DMS114 treated with DMSO at 0.1 percent for 48 hours (cell line): ENCODE measurements around the gene RASGRF1.
A peak's percentile ranks its signal among the peaks of the same experiment; 100 is the strongest.

Source experiments
- DNase-seq: peaks from one replicate; lab custom pipeline; 2025; ENCODE audit not compliant: unreplicated experiment; lab: John Stamatoyannopoulos, UW

The RASGRF1 gene

DNA sequence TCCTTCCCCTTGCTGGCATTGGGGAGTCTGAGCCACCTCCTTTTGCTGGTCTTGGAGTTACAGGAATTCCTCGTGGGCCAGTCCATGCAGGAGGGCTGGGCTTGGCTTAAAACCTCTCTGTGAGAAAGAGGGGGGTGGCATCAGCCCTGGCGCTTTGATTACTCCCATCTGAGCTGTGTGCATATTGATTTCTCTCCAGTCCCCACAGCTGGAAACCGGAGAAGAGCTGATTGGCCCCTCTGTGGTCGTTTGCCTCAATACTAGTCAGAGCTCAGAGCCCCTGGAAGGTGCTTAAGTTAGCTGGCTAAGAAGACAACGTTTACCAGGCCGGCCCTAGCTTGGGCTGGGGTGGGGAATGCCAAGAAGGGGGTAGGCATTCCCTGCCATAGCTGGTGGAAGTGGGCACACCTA lies 4.0 kb upstream of the RASGRF1 start:
- no peak for DNase-seq

DNA sequence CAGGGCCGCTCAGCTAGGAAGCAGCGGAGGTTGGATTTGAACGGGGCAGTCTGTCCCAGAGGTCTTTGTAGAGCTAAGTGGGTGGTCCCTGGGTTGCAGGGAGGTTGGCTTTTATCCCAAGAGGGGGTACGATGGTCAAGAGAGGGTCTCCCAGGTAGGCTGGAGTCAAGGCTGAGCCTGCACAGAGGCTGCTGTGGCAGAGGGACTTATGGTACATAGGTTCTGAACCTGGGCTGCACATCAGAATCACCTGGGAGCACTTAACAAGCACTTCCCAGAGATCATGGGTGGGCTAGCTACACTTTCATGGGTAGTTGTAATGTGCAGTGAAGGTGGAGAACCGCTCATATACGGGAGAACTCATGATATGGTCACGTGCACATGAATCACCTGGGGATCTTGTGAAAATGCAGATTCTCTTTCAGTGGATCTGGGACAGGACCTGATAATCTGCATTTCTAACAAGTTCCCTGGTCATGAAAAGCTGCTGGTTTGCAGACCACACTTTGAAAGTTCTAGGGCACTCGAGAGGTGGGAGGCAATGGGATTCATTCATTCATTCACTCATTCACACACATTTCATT lies 2.9 kb upstream of the RASGRF1 start:
- no peak for DNase-seq

DNA sequence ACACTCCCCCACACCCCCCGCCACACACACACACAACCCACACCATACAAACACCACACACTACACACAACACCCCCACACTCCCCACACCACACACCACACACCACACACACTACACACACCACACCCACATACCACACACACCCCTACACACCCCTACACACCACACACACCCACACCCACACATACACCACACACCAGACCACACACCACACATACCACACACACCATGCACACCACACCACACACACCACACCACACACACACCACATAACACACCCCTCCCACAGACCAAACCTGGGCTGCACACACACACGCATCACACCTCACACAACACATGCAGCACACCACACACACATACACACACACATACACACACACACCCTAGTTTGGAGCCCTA lies 1.8 kb upstream of the RASGRF1 start:
- no peak for DNase-seq

DNA sequence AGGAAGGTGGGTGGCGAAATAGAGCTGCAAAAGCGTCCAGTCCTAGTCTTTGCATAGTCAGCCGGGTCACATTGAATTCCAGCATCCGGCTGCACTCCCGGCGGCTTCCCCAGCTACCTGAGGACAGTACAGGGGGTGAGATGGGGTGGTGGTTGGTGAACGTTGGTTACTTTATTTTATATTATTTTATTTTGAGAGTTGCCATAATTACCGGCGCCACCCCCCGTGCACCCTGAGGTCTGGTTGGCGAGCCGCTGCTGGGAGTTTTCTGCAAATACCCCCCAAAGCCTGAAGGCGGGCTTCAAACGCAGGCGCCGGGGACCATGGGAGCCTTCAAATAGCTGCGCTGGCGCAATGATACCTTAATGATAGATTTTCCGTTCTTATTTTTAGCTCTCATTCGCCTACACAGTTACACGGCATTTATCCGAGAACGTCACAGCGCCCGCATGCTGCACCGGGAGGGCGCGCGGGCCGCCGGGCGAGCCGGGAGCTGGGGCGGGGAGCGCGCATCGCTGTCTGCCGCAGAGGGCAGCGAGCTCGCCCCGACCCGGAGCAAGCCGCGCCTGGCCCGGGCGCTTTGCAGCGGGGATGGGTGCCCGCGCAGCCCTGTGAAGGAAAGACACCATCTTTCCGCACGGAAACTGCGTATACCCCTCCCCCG lies 756 bp upstream of the RASGRF1 start:
- DNase-seq, result peak; percentile 33

DNA sequence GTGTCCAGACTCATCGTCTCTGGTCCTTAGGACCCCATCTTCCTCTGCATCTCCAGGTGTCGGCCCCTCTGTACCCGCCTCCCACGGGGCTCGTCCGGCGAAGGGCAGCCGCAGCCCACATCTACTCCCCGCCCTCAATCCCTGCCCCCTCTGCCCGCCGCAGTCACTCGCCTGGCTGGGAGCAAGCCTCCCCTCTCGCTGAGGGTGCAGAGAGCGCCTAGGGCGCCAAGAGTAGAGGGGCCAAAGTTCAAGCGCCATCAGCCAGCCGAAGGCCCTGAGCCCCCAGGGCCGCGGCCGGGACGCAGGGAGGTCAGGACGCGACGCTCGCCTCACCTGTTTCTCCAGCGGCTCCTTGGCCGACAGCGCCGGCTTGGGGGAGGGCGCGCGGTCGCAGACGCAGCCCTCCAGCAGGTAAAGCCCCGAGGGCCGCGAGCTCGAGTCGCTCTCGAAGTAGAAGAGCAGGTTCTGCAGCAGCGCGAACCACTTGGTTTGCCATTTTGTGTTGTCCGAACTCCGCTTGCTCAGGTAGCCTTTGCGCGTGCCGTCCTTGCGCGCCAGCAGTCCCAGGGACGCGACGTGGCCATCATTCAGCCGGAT lies 592 bp downstream of the RASGRF1 start:
- DNase-seq, result no peak

DNA sequence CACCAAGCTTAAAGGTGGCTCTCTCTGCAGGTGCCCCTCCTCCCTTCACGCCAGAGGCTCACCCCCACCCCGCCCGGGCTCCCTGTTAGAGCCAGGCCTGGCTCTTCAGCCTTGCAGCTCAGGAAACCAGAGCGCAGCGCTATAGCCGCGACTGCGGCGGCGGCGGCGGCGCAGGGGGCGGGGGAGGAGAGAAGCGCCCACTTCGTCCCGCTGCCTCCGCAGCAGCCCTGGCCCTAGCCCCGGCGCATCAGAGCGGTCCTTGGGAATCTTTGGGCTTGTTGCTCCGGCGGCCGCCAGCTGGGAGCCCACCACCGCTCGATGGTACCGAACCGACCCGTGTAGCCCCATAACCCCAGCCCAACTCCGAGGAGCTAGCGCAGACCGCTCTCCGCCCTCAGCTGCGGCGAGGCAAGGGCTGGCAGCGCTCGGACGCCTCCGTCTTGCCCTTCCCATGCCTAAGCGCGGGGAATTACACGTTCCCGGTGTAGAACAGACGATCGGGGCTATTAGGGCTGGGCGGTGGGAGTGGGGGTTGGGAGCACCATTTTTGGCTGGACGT lies 1.2 kb downstream of the RASGRF1 start:
- DNase-seq, result no peak

DNA sequence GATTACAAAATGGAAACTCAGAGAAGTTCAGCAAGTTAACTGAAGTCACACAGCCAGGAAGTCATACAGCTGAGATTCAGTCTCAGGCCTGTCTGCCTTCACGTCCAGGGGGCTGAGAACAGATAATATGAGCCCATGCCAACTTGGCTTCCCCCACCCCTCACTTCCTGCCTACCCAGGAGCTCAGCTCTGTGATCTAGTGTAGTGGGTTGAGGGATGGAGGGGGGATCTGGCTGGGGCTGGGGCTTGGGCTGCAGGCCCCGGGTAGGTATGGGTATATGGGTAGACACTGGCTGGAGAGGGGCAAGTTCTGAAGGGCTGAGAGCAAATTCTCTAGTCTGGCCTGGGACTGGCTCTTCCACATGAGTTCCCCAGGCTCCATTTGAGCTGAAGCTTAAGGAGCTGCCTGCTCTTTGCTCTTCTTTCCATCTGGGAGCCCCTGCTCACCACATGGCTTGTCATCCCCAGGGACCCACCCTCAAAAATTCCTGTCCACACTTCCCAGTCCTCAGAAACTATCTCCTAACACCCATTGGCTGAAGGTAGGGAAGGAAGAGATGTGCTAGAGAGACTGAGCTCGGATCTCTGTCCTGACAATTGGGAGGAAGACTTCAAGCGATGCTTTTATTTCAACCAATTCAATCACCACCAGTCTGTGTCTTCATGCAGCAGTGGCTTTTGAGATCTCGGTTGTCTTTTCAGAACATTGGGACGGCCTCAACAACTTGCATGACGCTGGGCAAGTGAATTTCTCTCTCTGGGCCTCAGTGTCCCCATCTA lies 2.0 kb downstream of the RASGRF1 start:
- no peak for DNase-seq

DNA sequence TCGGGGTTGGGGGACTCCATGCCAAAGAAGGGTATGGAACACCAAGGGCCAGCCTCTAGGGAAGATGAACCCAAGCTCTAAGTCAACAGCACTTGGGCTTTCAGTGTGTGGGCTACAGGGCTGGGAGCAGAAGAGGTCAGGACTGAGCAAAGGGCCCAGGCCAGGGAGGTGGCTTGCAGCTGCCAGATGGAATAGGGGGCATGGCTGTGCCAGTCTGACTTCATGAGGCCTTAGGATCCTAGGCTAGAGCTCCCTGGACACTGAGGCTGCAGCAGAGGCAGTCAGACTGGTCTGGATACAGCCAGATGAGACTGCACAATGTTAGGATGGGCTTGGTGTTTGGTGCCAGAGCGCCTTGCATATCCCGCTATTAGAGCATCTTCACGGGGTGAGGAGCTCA lies 3.8 kb downstream of the RASGRF1 start:
- no peak for DNase-seq

DNA sequence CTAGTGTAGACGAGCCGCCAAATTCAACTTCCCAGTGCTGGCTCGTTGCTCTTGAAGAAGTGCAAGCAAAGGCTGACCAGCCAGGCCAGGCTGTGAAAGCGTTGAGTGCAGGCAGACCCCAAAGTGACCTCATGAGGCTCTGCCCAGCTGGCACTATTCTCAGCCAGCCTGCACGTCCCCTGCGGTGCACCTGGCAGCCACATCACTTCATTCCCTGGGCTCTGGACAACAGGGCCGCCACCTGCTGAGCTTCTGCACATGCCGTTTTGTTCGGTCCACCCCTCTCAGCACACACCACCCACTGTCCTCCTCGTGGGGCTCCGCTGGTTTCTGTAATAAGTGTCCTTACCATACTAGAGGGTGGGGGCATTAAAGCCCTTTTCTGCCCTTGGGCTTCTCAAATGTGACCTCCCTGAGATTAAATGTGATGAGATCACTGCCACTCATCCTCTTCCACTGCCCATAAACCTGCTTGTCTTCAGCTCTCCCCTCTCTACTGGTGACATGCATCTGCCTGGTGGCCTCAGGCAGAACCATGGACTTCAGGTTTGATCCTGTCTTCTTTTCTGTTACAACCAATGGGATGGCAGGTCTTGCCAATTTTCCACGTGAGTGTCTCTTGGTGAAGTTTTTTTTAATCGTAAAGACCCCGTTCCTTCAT lies 6.1 kb downstream of the RASGRF1 start:
- no peak for DNase-seq

DNA sequence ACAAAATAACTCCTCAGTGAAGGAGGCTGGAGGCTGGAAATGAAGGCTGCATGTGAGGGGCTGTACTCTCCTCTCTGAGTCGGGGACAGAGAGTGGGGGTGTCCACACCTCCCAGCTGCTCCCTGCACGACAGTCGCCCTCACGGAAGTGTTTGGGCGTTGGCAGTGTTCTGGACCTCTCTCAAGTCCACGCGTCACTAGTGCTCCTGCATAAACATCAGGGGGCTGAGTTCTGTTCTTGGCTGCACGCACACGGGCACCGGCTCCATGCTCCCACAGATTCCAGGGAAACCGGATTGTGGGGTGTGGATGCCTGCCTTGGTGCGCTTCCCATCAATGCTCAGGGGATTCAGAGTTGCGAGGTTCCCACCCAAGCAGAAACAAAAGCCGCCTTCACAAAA lies 7.4 kb downstream of the RASGRF1 start:
- DNase-seq, result no peak

DNA sequence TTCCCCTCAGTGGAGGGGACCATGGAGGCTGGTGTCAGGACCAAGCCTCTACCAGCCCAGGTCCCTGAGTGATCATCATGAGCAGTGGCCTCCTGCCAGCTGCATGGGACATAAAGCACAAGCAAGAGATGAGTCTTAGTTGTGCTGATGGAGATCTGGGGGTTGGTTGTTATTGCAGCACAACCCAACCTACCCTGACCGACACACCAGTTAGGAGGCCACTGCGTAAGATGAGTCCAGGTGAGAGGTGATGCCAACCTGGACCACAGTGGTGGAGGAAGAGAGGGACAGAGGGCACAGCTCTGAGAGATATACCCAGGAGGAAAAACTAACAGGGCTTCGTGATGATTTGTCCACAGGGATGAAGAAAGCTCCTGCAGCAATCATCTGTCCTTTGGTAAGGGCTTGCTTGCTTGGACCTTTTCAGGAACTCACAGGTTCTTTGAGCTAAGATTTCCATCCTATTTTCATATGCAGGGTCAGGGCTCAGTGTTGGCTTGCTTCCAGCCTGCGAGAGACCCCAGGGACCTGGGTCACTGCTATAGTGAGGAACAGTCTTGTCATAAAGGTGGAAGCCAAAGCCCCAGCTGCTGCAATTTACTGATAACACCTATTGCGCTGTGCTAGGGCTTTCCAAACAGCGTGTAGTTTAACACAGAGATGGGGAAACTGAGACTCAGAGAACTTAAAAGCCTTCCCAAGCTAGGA lies 8.1 kb downstream of the RASGRF1 start:
- DNase-seq, result no peak

DNA sequence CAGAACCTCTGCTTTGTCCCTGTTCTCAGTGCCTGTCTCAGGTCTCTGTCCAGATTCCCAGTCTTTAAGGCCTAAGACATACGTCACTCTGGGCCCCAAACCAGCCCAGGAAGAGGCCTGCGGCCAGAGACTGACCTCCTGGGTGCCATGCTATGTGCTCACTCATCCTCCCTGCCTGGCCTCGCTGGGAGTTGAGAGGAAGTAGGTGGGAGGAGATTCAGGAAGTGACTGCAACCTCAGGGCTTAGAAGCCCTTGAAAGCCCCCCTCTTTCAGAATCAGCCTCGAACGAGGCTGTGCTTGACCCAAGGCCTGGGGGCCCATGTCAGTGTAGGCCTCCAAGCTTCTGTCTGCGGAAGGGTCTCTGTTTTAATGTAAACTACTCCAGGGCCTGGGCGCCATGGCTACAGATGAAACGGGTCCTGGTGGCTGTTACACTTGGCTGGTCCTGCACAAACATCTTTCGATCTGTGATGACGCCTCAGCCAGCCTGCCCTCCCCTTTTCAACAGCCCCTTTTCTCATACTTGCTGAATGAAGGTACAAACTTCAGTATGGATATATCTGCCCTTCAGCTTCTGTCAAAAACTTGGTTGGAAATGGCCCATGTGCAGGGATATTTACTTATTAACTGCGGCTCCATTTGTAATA lies 11.7 kb downstream of the RASGRF1 start:
- DNase-seq, result no peak

DNA sequence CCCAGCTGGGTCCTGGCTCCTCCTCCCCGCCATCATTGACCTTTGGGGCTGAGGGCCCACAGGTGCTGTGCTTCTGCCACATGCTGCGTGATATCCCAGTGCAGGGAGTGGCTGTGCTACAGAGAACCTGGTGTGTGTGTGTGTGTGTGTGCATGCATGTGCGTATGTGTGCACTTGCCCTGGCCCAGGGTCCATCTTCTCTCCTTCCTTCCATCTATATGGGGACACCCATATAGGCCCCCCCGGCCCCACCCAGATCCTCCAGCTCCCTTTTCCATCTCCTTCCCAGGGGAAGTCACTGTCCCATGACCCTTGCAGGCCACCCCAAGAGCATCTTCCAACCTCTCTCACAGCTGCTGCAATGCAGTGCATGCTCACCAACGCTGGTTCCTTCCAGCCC lies 12.6 kb downstream of the RASGRF1 start:
- DNase-seq, result no peak

DNA sequence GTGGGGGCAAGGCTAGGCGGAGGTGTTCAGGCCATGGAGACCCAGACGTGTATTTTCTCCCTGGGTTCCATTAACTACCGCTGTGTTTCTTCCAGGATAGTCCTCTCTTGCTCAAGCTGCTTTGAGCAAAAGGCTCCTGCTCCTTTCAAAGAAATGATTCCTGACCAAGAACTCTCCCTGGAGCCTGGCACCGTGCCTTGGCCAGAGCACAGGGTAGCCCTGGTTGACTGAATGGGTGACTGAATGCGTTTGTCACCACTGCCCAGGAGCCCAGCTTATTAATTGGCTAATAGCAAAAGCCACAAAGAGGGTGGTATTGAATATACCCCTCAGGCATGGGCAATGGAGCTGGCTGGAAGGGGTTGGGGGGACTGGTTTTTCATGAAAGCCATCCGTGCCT lies 13.9 kb downstream of the RASGRF1 start:
- DNase-seq, result no peak

DNA sequence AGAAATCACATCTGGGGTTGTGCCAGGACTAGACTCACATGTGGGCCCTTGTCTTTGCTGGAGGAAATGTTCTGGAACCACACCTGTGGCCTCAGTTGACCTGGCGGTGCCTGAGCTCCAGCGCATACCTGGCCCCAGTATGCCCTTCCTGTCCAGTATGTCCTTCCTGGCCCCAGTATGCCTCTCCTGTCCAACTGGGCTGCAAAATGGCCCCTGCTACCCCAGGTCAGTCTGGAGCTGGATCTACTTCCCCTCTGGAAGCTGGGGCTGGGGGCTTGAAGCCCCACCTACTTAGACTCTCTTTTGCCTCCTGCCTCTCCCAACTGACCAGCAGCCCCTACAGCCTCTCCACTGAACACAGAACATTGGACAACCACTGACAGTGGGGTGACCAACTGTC lies 15.3 kb downstream of the RASGRF1 start:
- DNase-seq, result no peak

DNA sequence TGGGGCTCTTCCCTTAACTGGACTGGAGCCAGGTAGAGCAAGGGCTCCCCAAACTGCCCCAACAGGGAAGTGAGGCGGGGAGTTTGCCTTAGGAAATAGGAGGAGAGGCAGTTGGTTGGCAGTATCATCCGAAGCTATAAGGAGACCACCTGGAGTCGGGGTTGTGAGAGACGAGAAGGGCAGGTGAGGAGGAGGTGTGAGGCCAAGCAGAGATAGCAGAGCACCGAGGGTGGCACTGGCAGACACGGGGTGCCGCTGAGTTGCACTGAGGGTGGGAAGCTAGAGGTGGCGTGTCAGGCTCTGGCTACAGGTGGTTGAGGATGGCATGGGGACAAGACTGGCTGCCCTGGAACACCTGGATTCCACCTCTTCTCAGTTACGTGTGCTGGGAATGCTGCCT lies 17.2 kb downstream of the RASGRF1 start:
- no peak for DNase-seq

DNA sequence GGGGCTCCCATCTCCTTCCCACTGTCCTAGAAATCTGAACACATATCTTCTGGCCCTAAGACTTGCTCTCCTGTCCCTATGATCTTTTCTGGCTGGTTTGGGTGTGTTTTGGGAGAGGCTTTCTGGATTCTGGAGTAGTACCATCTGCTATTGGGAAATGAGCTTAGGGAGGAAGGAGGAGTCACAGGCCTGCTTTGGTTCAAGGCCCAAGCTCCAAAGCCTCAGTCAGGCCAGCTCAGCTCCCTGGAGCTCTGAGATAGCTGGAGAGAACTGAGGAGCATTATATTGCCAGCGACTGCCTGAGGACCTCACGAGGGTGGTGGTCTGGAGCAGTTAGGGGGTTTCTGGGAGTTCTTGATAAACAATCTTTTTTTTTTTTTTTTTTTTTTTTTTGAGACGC lies 18.7 kb downstream of the RASGRF1 start:
- DNase-seq, result no peak

DNA sequence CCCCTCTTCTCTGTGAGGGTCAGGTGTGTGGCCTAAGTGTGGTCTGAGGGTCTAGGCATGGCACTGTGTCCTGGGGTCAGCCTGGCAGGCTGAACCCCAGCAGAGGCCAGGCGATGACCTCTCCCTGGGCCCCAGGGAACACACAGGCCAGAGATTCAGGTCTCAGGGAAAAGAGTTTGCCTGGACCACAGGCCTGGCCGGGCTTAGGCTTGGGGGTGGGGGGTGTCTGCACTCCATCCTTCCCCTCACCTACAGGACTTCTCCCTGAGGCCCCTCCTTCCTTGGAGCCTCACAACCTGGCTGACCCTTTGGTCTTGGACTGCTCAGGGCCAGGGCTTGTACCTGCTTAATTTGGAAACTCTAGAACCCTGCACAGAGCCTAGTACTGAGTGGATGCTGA lies 21.8 kb downstream of the RASGRF1 start:
- DNase-seq, result no peak

DNA sequence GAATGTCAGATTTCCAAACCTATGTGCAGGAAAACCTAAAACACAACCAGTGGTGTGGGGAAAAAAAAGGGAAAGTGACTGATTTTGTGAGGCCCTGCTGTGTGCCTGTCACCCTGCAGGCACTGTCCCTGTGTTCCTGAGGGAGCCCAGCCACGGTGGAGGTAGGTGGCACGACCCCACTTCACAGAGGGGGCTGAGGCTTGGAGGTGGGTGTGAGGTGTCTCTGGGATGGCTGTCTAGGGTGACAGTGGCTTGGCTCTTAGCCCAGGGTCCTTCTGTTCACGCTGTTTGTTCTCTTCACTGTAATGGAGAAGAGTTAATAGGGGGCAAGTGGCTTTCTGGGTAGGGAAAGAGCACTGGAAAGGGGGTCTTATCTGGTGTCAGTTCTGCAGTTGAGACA lies 22.6 kb downstream of the RASGRF1 start:
- no peak for DNase-seq
